Body of pancreas (tissue), 4 donors: ENCODE results near the gene COX4I1. TPM values are rescaled to one million over a fixed set of nuclear protein-coding genes. Genes with fewer than 3 reads are reported as not detected.

Source experiments
- ATAC-seq: fragments of 150-250 bp; one replicate; pipeline ENCODE4 v1.9.1; 2016
- DNase-seq, 4 donors: peaks; one replicate each; pipeline ENCODE4 v3.0.0-alpha.2; 2019
- H3K27ac ChIP-seq, 4 donors: fragments of 200-600 bp; sonication (generic); 1 replicate in 3 of 4; 2 replicates in 1 of 4; pipeline versions ENCODE4 v1.5.1 to v1.6.1; 2016 to 2019; ENCODE audit warnings: mild to moderate bottlenecking in 1 of 4, mixed read lengths in 1 of 4, moderate library complexity in 1 of 4
- H3K27me3 ChIP-seq, 2 donors: fragments of 200-600 bp; sonication (generic); one replicate each; pipeline ENCODE4 v1.6.0; 2016; ENCODE audit warnings: mild to moderate bottlenecking in 1 of 2
- H3K36me3 ChIP-seq, 2 donors: fragments of 200-600 bp; sonication (generic); replicated peaks in 1 of 2; 2 replicates each; pipeline ENCODE4 v1.5.1; 2016; ENCODE audit warnings: low read depth in 2 of 2; ENCODE audit not compliant: insufficient read depth in 1 of 2
- H3K4me1 ChIP-seq: fragments of 200-600 bp; sonication (generic); one replicate; pipeline ENCODE4 v1.6.0; 2016
- H3K4me3 ChIP-seq, 2 donors: fragments of 200-600 bp; sonication (generic); 1 replicate in 1 of 2; 2 replicates in 1 of 2; pipeline ENCODE4 v1.5.1; 2016 to 2019
- H3K9me3 ChIP-seq, 3 donors: fragments of 200-600 bp; sonication (generic); 1 replicate in 2 of 3; 2 replicates in 1 of 3; pipeline ENCODE4 v1.5.1; 2016
- CTCF ChIP-seq, 7 experiments: fragments of 450-650 bp in 4 of 7; fragments of 200-600 bp in 3 of 7; sonication (generic) in 3 of 7; IDR thresholded peaks; one replicate each; pipeline ENCODE4 v1.5.1; 2016 to 2019; ENCODE audit warnings: antibody characterized with exemption in 7 of 7
- POLR2A ChIP-seq, 3 donors: fragments of 450-650 bp; IDR thresholded peaks; one replicate each; pipeline ENCODE4 v1.6.1; 2016; ENCODE audit warnings: antibody characterized with exemption in 3 of 3, mild to moderate bottlenecking in 2 of 3
- WGBS, 2 donors: methylation state at CpG; one replicate each; pipeline ENCODE4 v1.1.5; 2017; 5-methylcytosine and 5-hydroxymethylcytosine counted together
- intact Hi-C: fragments of 100-400 bp; cut with DNase I; formaldehyde crosslinking; loops from one replicate; pipeline ENCODE4 v1.15.1; 2023
- total RNA-seq, 2 donors: library from RNA; depleted of rRNA; stranded (reverse); fragments of >200 nt; gene quantifications; one replicate each; pipeline ENCODE4 v1.1.0, GENCODE V29; 2016

Gene COX4I1
- total RNA-seq, 2 donors from 2014 or later = 259 to 291 TPM

- intact Hi-C loops = loop anchor here (5.0 to 10.0 kb wide), 2 partner anchors 164 to 197 kb away; no protein-coding TSS in a partner anchor
- Histone ChIP-seq H3K9me3 (no peaks in the 10 kb centered on the region), H3K4me1 (peaks cover 7% of the 10 kb centered on the region), H3K27me3 (peaks cover 0 to 6% of the 10 kb centered on the region in 2 donors), H3K27ac (no peak overlapping the region), H3K36me3 (no peaks in the 10 kb centered on the region), H3K4me3 (no peak overlapping the region)
- no peak for TF ChIP-seq CTCF (IDR thresholded peaks at IDR 0.05)
- TF ChIP-seq POLR2A (IDR thresholded peaks at IDR 0.05) = no peak
- ATAC-seq (no peak), DNase-seq (no peak)
- whole genome bisulfite sequencing, 2 donors = 48 to 51% methylated on average over 20 to 22 of the region's 22 CpGs
These were observed 21.3 kb downstream of the COX4I1 start for GRCh38 chr16:85820604-85821372.

GRCh38 chr16:85821390-85822135, 22.1 kb downstream of the COX4I1 start:
- Histone ChIP-seq H3K36me3 (no peaks in the 10 kb centered on the region), H3K4me1 (peaks cover 7% of the 10 kb centered on the region), H3K27ac (no peak overlapping the region), H3K9me3 (no peaks in the 10 kb centered on the region), H3K27me3 (peaks cover 0 to 6% of the 10 kb centered on the region in 2 donors), H3K4me3 (no peak overlapping the region)
- DNase-seq = peak; percentile 80 to 86 (median 84)
- intact Hi-C loops = loop anchor here (5.0 to 10.0 kb wide), 2 partner anchors 163 to 196 kb away; no protein-coding TSS in a partner anchor
- peak; percentile 86 for ATAC-seq
- WGBS, 2 donors = 8 to 19% methylated on average over 12 to 27 of the region's 27 CpGs
- no peak for TF ChIP-seq POLR2A (IDR thresholded peaks at IDR 0.05)
- TF ChIP-seq CTCF (IDR thresholded peaks at IDR 0.05) = peak; percentile 93 to 98 (median 97)

- no peak for DNase-seq
- 93 to 95% methylated on average over 11 to 12 of the region's 12 CpGs for WGBS, 2 donors
- H3K27ac ChIP-seq = no peak overlapping the region
These were observed 22.6 kb downstream of the COX4I1 start for GRCh38 chr16:85822145-85822544.

GRCh38 chr16:85823328-85823920, 23.9 kb downstream of the COX4I1 start:
- ATAC-seq (no peak), DNase-seq (no peak)
- no peaks in the 10 kb centered on the region for H3K27me3 ChIP-seq
- no peak overlapping the region for H3K4me3 ChIP-seq
- no peak overlapping the region for H3K27ac ChIP-seq
- no peaks in the 10 kb centered on the region for H3K36me3 ChIP-seq
- intact Hi-C loops = loop anchor here (5.0 to 10.0 kb wide), 2 partner anchors 161 to 194 kb away; no protein-coding TSS in a partner anchor
- no peak for TF ChIP-seq POLR2A (IDR thresholded peaks at IDR 0.05)
- TF ChIP-seq CTCF (IDR thresholded peaks at IDR 0.05) = no peak
- H3K4me1 ChIP-seq = peaks cover 7% of the 10 kb centered on the region
- WGBS, 2 donors = 84 to 94% methylated on average over 1 of the region's 1 CpG
- no peaks in the 10 kb centered on the region for H3K9me3 ChIP-seq

More at GRCh38 chr16:85822145-85822544, 22.6 kb downstream of the COX4I1 start:
- no peaks in the 10 kb centered on the region for H3K9me3 ChIP-seq
- H3K4me3 ChIP-seq = no peak overlapping the region
- TF ChIP-seq CTCF (IDR thresholded peaks at IDR 0.05) (no peak), POLR2A (IDR thresholded peaks at IDR 0.05) (no peak)
- peaks cover 0 to 6% of the 10 kb centered on the region in 2 donors for H3K27me3 ChIP-seq
- H3K4me1 ChIP-seq = peaks cover 7% of the 10 kb centered on the region
- intact Hi-C loops = loop anchor here (5.0 to 10.0 kb wide), 2 partner anchors 163 to 195 kb away; no protein-coding TSS in a partner anchor
- no peak for ATAC-seq
- H3K36me3 ChIP-seq = no peaks in the 10 kb centered on the region
